GM08714 (cell line): ENCODE data around the gene TTYH2.
"Not testable (repeated sequence)": the region's sequence is repeated elsewhere in the genome, so short reads cannot be mapped to it uniquely, and the experiment has no call there.

Experiments used
- H3K4me3 ChIP-seq: fragments of 200-500 bp; sonication (Bioruptor generic); 2 replicates; pipeline ENCODE4 v1.5.1; 2014; ENCODE audit warnings: mild to moderate bottlenecking, low read length, inconsistent platforms
- ZNF274 ChIP-seq: IDR thresholded peaks from 2 replicates; pipeline ENCODE4 v1.6.1; 2012; ENCODE audit warnings: mild to moderate bottlenecking, low read depth, low read length

TTYH2 gene

DNA sequence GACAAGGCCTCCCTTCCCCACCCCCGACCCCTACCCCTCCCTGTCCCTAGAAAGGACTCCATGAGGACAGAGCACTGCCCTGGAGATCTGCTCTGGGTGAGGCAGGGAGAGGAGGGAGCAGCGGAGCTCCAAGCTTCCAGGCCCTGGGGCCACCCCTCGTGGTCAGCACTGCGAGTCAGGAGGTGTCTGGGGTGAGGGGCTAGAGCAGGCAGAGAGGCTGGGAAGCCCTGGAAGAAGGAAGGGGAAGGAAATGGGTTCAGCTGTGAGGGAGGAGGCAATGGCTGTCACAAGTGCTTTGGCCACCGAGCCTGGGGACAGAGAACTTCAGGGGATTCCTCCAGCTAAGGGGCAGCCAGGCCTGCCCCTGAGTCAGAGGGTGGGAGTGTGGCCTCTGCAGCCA lies 32.5 kb downstream of the TTYH2 start:
- no peak for TF ChIP-seq ZNF274
- no peak overlapping the region for H3K4me3 ChIP-seq

DNA sequence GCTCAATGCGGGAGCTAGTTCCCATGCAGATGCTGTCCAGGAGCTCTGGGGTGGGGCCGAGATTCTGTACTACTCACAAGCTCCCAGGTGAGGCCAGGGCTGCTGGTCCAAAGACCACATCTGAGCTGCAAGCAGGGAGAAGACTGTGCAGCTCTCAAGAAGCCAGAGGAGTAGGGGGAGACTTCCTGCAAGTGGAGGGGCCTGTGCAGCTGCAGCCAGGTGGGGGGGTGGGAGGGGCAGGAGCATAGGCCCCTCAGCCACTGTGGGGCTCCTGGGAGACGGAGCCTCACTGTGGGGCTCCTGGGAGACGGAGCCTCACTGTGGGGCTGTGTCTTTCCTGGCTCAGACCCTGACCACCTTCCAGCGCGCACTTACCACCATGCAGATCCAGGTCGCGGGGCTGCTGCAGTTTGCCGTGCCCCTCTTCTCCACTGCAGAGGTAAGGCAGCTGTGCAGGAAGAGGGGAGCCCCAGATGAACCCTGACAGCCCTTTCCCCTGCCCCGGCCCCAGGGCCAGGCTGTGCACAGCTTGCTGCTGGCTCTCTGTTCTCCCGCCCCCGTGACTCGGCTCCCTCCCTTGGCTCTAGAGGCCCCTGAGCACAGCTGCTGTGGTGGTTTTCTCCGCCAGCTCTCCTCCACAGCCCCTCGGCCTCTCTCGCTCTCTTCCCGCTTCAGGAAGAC lies 36.4 kb downstream of the TTYH2 start:
- no peak for TF ChIP-seq ZNF274
- H3K4me3 ChIP-seq, result no peak overlapping the region

DNA sequence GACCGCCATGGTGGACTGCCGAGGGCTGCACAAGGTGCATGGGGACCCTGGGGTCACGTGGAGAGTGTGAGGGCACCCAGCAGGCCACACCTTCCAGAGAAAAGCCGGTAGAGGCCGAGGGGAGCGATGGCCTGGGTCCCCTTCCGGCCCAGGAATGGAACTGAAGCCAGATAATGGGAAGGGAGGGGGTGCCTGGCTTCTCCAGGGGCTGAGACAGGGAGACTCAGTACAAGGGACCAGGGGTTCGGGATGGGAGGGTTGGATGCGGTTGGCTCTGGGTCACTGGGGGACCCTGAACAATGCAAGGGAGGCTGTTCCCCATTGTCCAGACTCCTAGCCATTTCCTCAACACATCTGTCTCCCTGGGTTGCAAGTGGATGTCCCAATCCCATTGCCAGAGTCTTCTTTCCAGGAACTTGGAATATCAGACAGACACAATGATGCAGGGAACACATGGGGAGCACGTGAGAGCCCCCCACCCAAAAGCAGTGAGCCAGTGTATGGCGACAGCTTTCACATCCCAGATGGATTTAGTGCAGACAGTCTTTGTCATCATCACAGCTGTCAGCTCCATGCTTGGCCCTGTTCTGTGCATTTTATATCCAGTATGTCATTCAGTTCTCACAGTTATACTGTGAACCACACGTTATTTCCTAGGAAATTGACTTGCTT lies 37.1 kb downstream of the TTYH2 start:
- TF ChIP-seq ZNF274, result no peak
- H3K4me3 ChIP-seq, result no peak overlapping the region

DNA sequence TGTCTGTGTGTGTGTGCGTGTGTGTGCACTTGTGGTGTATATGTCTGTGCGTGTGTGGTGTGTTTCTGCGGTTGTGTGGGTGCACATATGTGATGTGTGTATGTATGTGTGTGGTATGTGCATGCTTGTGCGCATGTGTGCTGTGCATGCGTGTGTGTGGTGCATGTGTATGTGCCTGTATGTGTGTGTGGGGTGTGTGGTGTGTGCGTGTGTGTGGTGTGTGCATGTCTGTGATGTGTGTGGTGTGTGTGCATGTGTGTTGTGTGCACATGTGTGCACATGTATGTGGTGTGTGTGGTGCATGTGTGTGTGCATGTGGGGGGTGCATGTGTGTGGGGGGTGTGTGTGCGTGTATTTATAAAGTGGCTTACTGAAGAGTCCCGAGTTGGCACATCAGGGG lies 37.7 kb downstream of the TTYH2 start:
- TF ChIP-seq ZNF274, result no peak
- no peak overlapping the region for H3K4me3 ChIP-seq

DNA sequence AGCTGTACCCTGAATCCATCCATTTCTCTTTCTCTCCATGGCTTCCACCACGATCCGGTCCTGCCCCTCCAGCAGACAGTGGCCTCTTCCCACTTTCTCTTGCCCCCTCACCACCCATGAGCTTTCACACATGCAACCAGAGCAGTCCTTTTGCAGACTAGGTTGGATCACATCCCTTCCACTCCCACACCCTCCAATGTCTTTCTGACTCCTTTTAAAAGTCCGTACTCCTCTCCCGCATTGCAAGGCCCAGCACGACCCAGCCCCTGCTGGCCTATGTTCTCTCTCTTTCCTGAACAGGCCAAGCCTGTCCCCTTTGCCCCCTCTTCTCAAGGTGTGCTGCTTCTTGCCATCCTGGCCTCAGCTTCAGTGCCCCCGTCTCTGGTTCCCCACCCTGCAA lies 38.2 kb downstream of the TTYH2 start:
- no peak for TF ChIP-seq ZNF274
- no peak overlapping the region for H3K4me3 ChIP-seq

DNA sequence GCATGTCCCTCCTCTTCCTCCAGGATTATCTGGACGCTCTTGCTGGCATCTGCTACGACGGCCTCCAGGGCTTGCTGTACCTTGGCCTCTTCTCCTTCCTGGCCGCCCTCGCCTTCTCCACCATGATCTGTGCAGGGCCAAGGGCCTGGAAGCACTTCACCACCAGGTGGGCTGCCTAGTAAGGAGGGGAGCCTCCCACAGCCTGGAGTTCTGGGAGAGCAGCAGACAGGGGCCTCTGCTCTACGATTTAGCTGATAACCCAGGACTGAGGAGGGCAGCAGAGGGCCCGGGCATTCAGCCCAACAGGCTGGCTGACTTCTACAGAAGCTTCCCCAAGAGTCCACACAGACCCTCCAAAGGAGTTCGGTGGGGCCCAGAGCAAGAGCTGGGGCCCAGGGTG lies 38.8 kb downstream of the TTYH2 start:
- TF ChIP-seq ZNF274, result no peak
- H3K4me3 ChIP-seq, result no peak overlapping the region

DNA sequence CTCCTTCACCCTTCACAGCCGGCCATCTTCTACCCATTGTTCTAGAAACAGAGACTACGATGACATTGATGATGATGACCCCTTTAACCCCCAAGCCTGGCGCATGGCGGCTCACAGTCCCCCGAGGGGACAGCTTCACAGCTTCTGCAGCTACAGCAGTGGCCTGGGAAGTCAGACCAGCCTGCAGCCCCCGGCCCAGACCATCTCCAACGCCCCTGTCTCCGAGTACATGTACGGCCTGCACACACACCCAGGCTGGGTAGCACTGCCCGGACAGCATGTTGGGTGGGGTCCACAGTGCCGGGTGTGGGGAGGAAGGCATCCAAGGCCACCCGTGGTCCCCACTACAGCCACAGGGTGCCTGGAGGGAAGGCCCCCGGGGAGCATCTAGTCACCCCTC lies 39.7 kb downstream of the TTYH2 start:
- H3K4me3 ChIP-seq, result no peak overlapping the region
- no peak for TF ChIP-seq ZNF274

DNA sequence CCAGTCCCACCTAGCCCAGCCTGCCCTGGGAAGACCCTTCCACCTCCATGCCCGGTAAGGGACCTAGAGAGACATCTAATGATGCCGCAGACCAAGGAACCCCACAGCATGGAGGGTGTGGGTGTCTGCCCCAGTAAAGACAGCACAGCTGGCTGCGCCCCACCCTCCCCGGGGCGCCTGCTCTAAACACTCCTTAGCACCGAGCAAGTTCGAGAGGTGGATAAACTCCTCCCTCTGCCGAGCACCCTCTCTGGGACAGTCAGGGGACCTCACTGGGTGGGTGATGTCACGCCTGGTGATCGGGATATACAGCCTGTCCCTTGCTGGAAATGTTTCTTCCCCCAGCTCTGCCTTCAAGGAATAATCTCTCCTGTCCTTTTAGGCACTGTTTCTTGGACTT lies 43.9 kb downstream of the TTYH2 start:
- H3K4me3 ChIP-seq, result no peak overlapping the region
- no peak for TF ChIP-seq ZNF274

DNA sequence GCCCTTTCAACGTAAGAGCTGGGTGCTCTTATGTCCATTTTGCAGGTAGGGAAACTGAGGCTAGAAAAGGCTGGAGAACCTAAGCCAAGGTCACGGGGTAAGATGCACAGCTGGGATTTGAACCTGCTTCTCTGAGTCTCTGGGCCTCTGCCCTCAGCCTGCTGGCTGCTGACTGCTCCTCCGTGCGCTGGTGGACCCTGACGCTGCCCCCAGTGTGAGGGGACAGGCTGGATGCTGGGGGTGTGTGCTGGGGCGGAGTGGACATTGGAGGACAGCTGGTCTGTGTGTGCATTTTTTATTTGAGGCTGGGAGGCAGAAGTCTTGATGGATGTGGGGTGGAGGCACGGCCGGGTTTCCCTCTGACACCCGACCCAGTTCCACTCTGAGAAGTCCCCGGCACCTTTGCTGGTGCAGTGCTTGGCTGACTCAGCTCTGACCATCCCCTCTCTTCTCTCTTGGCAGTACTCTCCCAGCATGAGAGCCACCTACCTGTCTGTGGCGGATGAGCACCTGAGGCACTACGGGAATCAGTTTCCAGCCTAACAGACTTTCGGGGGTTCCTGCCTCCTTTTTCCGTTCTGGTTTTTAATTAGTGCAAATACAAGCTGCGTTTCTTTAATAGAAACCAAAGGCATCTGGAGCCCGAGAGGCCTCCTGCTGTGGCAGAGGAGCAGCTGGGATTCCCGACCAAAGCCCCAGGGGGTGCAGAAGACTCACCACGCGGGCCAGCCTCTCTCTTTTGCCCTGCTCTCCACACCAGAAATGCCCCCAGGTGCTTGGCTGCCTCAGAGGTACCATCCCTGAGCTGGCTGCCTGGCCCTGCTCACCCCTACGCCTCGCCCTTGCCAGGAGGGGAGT lies 46.5 kb downstream of the TTYH2 start:
- no peak for TF ChIP-seq ZNF274
- no peak overlapping the region for H3K4me3 ChIP-seq

DNA sequence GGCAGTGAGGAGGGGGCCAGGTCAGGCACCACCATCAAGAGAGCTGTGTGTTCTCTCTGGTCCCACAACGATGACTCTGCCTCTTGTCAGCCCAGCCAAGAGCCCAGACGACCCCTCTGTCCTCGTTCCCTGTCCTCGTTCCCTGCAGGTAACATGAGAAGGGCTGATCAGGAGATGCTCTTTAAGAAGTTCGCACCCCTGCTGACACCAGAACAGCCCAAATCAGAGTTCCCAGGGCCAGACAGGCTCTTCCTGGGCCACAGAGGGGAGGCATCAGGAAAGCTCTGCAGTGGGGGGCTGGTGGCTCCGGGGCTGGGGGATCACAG lies 47.1 kb downstream of the TTYH2 start:
- no peak for TF ChIP-seq ZNF274
- no peak overlapping the region for H3K4me3 ChIP-seq

DNA sequence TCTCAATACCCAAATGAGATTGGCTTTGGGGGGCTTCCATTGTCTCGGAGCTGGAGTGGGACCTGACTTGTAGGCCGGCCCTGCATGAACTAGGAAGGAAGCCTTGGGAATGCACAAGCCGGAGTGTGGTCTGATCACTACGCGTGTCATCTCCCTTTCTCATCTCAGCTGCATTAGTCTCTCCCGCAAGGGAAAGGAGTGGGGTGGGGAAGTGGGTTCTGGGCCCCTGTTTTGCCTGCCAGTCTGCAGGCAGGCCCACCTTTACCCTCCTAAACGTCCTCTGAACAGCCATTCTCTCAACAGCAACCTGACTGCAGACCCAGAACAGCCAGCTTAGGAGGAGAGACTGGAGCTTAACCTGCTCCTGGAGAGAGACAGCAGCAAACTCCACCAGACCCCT lies 49.2 kb downstream of the TTYH2 start:
- H3K4me3 ChIP-seq, result no peak overlapping the region
- TF ChIP-seq ZNF274, result no peak

DNA sequence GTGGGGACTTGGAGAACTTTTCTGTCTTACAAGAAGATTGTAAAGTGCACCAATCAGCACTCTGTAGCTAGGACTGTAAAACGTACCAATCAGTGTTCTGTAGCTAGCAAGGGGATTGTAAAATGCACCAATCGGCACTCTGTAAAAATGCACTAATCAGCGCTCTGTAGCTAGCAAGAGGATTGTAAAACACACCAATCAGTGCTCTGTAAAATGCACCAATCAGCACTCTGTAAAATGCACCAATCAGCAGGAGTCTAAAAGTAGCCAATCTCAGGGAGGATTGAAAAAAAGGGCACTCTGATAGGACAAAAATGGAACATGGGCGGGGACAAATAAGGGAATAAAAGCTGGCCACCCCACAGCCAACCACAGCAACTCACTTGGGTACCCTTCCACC lies 53.7 kb downstream of the TTYH2 start:
- not testable (repeated sequence) for H3K4me3 ChIP-seq

DNA sequence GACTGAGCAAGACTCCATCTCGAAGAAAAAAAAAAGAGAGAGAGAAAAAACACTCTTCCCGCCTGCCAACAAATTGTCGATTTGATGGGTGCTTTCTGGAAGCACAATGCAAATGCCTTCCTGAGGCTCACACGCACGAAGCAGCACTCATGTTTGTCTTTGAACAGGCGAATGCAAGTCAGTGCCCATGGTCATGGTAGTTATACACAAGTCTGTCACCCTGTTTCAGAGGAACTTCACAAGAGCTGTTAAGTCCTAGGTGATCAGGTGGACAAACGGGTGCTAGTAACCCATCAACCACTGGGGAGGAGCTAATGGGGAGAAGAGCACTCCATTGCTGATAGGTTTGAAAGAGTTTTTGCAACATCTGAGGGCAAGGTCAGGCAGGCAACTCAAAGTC lies 54.2 kb downstream of the TTYH2 start:
- H3K4me3 ChIP-seq, result no peak overlapping the region
- TF ChIP-seq ZNF274, result no peak

DNA sequence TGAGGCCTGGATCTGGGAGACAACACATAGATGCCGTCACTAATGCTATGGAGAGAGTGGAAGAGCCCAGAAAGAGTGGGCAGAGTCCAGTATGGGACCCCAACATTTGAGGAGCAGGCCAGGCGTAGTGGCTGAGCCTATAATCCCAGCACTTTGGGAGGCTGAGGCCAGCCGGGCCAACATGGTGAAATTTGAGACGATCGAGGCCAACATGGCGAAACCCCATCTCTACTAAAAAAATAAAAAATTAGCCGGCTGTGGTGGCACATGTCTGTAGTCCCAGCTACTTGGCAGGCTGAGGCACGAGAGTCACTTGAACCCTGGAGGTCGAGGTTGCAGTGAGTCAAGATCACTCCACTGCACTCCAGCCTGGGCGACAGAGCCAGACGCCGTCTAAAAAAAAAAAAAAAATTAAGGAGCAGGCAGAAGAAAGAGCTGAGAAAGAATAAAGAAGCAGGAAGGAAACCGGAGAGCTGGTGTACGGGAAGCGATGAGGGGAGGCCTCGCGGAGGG lies 54.7 kb downstream of the TTYH2 start:
- H3K4me3 ChIP-seq, result no peak overlapping the region
- TF ChIP-seq ZNF274, result no peak

DNA sequence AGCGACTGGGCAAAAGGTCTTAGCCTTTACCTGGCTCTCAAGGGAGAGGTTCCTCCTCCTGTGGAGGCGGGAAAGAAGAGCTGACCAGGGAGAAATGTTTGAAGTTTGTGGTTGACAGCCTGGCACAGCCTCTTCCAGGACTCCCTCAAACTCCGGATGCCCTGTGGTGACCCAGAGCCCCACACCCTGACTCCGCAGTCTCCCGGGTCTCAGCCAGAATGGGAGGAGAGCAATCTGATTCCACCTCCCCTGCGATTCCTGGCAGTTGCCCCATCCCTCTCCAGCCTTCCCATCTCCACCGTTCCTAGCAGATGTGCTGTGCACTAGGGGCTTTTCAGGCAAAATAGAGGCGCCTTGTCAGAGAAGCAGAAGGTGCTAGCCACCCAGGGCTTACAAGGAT lies 55.2 kb downstream of the TTYH2 start:
- no peak overlapping the region for H3K4me3 ChIP-seq
- no peak for TF ChIP-seq ZNF274

DNA sequence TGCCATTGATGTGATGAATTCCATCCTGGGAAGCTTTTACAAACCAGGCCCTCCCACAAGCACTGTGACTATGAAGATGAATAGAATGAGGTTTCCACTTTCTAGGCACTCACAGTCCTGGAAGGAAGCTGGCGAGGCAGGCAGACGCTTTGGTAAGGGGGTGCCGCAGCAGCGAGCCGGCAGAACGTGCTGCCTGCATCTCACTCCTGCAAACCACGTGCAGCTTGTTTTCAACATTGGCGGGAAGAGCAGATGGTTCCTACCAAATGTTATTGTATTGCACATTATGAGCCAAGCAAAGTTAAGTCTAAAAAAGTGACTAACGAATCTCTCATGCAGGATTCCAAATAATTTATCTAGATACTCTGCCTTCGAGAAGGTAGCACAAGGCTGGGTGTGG lies 57.0 kb downstream of the TTYH2 start:
- TF ChIP-seq ZNF274, result no peak
- no peak overlapping the region for H3K4me3 ChIP-seq
